NCI-H1417 treated with DMSO at 0.1 percent for 48 hours (cell line): ENCODE measurements around the gene KSR1.
"Not testable (repeated sequence)": the region's sequence is repeated elsewhere in the genome, so short reads cannot be mapped to it uniquely, and the experiment has no call there.

Experiments
- DNase-seq: peaks from one replicate; lab custom pipeline; 2025; lab: John Stamatoyannopoulos, UW

Gene KSR1

DNA sequence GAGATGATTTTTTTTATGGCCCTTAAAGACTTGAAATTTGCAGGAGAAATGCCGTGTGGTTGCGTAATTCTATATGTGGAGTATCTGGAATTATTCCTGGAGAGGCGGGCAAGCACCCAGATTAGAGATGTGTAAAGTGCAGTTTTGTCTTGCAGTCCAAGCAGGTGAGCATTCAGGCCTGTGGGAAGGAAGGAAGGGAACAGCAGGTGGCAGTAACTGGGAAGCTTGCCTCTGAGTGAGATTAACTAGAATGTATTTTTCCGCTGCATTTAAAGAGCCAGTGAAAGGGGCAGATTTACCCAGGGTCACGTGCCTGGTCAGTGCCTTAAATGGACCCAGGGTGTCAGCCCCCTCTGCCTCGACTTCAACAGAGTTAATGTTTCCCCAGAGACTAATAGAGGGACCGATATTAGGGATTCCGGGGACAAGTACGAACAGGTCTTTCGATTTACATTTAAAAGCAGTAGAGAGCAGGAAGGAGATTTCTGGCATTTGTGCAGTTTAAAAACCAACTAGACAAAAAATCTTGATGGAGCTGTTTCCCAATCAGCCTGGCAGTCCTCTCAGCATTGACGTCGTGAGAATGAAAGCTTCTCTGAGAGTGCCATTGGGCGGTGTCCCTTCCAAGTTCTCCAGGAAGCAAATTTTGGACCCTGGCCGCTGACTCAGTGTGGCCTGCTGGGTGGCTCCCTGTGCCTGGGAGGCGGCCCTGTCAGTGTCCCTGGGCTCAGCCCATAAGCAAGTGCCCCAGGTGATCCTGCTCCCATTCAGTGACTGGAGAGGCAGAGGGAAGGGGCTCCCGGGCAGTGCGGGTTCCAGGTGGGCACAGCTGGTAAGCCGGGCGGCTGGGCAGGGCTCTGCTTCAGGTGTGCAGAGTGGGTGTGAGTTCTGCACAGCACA is 38.2 kb downstream of the KSR1 start:
- no peak for DNase-seq

DNA sequence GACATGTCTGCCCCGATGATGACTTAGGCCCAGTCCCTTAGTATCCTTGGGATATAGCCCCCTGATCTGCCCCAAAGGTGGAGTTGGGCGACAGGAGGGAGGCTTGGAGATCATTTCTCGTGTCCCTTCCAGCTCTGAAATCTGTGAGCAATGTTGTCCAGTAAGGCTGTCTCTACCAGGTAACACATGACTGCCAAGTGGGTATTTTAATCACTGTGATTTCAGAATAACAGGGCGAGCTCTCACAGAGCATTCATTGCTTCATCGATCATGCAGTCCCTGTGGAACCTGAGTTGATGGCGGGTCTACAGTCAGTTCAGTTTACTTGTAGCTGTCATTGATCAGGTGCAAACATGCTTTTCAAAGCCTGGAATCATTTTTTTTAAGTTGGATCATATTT is 39.2 kb downstream of the KSR1 start:
- DNase-seq = no peak

DNA sequence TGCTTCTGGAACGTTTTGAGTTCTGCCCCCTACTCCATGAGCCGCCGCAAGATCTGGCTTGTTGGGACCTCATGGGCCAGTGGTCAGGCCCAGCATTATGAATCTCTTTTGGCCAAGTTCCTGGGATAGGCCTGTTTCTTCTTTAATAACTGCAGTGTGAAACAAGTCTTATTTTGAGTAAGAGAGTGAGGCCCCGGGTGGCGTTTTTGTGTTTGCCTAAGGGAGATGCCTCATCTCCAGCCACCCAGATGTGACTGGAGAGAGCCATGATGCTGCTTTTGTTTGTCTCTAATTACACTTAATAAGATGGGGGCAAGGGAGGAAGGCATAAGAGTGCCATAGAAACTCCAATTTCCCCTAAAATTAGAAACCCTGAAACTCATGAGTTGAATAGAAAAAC is 39.8 kb downstream of the KSR1 start:
- no peak for DNase-seq

DNA sequence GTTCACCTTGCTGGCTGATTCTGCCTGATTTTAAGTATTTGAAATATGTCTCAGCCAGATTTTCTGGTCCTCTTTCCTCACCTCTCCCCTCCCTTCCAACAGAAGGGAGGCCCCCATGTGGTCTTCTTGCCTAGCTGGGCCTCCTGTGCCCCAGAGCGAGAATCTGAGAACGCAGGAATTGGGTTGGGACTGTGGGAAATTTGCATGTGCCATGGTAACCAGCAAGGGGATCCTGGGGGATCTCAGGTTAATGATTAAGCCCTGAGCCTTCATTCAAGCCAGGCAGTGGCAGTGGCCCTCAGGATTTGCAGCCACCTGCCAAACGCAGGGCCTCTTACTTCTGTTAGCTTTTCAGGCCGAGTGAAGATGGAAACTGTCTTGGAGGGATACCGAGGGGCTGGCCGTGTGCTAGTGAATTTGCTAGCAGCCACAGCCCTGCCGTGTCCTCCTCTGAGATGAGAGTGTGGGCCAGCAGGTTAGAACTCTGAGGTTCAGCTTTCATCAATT is 40.2 kb downstream of the KSR1 start:
- no peak for DNase-seq

DNA sequence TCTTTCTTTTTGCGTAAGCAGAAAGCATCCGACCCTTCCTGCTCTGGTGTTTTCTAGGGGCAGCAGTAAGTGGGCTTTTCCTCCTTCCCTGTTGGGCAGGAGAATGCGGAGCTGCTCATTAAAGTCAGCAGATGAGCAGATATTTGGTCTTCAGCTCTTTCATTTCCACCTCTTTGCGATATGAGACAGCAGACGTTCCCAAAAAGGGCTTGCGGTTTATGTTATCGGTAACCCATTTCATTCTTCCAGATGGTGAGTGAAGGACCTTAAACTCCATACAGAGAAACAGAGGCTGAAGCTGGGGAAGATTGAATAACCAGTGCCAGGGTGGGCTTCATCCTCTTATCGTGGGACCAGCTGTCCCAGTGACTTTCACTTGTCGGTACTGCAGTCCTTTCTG is 40.7 kb downstream of the KSR1 start:
- no peak for DNase-seq

DNA sequence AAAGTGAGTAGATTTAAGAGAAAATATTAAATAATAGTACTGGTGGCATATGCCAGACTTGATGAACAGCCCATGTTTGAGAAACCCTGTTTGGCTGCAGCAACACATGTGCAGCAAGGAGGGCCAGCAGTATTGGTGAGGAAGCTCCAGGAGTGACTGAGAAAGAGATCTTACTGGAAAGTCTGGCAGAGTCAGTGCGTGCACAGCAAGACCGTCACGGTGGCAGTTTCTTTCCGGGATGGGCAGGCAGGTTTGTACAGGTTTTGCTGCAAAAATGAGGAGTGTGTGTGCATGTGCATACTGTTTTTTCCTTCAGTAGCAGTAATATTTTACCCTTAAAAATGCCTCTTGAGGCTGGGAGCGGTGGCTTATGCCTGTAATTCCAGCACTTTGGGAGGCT is 41.4 kb downstream of the KSR1 start:
- no peak for DNase-seq

DNA sequence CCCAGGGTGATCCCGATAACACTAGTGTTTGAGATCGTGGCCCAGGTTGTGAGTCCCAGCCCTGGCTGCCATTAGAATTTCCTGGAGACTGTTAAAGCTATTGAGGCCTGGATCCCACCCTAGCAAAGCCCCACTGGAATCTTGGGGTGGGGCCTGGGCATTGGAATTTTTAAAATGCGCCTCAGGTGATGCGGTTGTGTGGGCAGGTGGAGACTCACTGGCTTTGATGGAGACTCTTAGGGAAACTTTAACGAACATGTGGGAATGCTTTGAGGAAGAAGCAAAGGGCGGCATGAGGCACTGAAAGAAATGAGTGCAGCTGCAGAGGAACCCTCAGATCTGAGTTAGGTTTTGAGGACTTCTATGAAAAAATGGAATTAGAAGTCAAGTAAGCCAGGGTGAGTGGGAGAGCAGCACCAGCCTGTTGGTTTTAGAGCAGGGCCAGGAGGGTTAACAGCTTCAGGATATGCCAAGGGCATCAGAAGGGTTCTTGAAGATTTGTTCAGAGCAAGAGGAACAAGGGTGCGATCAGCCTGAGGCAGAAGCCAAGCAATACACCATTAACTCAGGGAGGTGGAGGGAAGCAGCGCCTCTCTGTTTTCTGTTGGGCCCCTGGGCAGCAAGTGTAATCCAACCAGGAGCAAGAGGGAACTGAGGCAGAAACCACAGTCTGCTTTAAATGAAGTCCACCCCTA is 42.5 kb downstream of the KSR1 start:
- no peak for DNase-seq

DNA sequence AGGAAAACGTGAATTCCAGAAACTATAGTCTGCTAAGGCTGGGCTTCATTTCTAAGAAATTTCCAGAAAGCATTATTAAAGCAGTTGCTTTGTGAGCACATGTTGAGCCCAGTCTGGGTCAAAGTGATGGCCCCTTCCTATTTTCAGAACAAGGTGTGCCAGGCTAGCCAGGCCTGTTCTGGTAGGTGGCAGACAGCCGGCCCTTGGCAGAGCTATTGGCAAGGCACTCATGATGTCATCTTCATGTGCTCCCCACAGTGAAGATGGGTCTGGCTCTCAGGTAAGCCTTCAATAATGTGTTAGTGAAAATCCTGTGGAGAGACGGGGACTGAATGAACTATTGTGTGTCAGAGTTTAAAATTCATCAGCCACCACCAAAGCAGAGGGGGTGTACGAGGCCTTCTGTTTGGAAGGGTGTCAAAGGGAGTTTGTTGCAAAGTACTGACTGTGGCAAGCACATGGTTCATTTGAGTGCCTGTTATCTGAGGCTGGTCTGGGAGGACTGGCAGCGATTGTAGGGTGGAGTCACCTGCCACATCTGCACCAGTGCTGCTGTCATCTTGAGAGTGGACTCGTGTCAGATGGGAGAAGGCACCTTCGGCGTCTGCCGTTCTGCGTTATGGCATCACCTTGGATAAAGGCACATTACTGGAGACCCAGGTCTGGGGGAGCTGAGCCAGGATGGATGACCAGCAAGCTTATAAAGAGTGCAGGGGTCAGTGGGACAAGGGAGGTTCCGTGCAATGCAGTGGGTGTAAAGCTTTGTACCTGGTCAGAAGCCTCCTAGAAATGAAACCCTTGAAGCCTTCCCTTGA is 43.4 kb downstream of the KSR1 start:
- DNase-seq = no peak

DNA sequence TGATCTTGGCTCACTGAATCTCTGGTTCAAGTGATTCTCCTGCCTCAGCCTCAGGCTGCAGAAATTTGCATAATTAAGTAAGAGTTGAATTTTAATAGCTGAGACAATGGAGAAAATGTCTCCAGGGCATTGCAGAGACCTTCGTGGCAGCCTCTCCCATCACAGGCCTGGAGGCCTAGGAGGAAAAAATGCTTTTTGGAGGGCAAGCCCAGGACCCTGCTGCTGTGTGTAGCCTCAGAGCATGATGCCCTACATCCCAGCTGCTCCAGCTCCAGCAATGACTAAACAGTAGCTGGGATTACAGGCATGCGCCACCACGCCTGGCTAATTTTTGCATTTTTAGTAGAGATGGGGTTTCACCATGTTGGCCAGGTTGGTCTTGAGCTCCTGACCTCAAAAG is 45.1 kb downstream of the KSR1 start:
- DNase-seq = not testable (repeated sequence)

DNA sequence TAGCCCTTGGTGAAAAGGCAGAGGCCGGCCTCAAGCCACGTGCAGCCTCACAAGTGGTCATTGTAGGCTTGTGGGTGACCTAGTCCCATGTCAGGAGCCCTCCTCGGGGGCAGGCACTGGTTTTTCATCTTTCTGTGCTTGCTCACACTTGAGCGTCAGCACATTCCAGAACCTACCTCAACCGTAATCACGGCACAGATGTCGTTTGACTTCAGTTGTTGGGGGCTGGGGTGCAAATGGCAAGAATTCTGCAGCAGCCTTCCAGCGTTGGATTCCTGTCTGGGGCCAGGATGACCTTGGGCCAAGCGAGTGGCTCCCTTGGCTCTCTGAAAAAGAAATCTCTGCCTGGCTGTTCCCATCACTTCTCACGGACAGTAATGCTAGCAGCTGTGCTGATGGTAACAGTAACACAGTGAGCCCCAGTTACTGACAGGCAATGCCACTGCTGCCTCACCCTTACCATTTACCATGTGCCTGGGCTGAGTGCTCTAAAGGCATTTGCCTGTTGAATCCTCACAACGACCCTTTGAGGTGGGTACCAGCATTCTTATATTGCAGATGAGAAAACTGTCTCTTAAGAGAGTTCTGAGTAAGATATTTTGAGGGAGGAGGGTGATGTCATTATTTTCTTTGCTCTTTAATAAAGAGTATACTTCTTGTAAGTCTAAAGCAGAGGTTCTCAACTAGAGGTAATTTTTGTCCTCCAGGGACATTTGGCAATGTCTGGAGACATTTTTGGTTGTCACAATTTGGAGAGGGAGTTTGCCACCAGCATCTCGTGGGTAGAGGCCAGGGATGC is 46.5 kb downstream of the KSR1 start:
- no peak for DNase-seq

DNA sequence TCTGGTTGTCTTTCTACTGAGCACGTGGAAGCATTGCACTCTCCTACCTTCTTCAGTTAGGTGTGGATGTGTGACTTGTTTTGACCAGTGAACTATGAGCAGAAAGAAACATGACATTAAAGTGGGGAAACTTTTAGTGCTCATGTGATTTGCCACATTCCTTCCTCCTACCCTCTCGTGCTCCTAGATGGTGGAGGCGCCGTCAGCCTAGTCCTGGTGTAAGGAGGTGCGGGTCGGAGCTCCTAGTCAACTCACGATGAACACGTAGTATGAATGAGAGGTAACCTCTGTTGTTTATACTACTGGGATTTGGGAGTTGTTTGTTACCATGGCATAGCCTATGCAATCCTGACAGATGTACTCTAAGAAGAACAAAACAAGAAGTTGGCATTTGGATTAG is 47.4 kb downstream of the KSR1 start:
- no peak for DNase-seq

DNA sequence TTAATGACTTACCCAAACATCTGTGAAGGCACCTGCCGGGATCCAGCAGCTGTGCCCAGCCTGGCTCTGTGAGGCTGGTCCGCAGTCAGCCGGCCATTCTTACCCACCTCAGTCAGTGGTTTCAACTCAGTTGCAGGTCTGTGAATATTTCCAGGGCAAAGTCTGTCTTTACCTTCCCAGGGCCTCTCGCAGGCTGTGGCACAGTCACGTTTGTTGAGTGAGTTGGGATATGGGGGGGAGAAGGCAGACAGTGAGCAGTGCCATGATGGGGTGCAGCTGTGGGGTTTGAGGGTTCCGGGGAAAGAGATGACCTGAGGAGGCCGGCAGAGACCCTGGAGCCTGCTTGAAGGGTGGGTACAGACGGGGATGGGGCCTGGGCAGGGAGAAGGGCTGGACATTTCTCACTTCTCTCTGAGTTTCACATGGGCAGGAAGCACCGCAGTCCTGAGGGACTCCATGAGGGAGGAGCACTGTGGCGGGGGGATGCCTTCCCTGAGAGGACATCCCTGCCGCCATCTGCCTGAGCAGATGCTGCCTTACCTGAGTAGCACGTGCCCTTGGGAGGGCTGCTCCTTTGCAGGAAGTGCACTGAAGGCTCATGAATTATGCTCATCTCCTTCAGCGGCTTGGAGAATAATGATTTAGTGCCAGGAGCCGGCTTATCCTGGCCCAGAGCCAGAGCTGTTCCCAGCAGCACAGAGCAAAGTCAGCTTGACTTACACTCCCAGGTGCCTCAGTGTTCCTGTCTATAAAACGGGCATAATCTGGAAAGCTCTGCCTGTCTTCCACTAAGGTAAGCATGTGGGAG is 48.1 kb downstream of the KSR1 start:
- no peak for DNase-seq

DNA sequence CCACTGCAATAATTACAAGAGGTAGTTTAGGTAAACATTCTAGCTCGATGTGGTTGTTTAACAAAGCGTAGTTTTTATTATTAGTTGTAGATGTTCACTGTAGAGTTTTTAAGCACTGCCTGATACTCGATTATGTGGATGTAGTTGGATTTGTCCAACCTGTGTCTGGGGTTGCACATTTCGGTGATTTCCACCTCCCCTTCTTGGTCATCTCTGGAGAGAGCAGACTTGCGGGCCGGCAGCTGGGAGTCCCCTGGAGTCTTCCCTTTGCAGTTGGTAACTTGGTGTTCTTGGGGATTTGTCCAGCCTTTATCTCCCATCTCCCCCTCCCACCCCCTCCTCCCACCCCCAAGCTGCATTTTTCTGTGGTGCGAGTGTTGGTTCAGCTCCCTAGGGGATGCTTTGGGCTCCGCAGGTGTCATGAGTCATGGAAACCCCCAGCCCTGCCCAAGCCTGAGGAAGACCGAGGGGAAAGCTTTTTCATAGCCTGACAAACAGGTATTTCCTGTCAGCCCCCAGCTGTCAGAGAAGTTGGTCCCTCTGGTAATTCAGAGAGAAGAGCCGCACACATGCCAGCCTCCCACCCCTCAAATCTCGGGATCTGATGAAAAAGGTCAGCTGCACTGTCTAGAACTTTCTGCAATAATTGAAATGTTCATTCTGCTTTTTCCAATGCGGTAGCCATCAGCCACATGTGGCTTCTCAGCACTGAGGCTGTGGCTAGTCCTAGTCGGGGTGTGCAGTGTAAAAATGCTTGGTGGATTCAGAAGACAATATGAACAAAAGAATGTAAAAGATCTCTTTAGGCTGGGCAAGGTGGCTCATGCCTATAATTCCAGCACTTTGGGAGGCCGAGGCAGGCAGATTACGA is 50.3 kb downstream of the KSR1 start:
- DNase-seq = no peak

DNA sequence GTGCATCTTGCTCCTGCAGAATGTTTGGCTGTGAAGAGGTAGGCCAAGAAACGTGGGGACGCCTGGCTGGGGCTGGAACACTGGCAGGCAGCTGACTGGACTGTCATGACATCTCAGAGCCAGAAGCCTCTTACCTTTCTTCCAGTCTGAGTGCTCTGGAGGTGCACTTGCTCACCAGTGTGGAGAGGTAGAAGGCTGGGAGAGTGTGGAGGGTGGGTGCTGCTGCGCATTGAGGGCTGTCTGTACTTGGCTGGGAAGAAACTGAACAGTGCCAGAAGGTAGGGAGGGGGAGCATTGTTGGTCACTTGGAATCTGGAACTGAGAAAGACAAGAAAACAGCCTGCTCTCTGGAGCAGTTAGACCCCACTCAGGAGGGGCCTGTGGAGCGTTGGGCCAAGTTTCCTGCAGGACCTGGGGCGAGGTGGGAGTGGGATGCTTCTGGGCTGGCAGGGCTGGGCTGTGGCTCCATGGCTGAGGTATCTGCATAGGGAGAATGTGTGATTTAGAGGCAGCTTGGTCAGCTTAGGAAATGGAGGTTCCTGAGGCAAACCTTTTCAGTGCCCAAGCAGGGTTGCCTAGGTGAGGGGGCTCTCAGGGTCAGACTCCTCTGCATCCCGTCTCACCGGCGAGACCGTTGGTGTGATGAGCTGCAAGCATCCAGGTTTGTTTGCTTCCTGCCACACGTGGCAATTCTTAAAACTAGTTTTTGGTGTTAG is 55.1 kb downstream of the KSR1 start:
- DNase-seq = no peak

DNA sequence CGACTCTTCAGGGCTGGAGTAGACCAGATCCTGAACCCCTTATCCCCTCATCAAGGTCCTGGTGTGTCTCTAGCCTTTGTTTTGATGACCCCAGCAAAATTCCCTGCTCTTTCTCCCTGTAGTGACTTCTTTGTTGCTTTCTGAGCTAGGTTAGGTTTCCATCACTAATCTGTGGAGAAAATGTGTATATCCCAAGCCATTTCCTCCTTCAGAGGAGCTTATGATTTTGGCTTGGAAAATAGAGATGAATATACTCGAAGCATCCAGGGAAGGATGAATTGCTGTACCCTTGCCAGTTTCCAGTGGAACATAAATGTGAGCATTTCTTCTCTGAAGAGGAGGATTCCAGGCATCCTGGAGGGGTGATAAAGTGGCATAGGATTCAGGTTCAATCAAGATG is 55.8 kb downstream of the KSR1 start:
- no peak for DNase-seq

DNA sequence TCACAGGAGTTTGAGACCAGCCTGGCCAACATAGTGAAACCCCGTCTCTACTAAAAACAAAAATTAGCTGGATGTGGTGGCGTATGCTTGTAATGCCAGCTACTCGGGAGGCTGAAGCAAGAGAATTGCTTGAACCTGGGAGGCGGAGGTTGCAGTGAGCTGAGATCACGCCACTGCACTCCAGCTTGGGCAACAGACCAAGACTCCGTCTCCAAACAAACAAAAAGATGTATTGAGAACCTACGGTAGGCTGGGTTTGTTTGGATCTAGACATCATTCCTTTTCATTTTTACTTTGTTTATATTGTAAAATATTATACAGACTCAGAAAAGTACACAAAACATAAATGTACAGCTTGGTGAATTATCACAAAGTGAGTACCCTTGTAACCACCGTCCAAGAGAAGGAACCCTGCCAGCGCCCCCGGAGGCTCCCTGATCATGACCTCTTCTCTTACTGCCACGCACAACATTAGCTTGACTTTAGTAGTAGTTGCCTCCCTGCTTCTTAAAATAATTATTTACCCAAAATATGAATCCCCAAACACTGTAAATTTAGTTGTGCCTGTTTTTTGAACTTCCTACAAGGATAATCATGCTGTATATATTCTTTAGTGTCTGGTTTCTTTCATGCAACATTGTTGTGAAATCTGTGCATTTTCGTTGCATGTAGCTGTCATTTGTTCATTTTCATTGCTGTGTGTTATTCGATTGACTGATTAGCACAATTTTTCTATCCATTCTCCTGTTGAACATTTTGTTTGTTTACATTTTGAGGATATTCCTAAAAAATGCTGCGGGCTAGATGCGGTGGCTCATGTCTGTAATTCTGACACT is 56.5 kb downstream of the KSR1 start:
- no peak for DNase-seq

DNA sequence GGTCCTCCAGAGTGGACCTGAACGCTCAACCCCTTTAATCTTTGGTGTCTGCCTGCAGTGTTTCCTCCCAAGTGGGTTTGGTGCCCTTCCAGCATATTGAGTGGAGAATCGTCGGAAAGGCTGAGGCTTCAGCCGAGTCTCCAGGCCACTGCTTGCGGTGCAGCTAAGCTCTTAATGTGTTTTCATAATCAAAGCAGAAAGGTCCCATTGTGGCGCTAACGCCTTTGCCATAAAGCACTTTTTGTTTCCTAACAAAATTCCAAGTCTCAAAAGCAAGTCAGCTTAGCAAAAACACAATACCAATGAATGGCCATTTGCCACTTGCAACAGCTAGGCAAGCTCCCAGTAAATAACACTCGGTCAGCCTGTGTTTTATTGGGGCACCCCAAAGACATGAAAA is 57.6 kb downstream of the KSR1 start:
- DNase-seq = no peak
